Upper lobe of left lung (tissue), 4 donors: ENCODE results near the gene PTPRN2.

Source experiments
- POLR2A ChIP-seq, 4 donors: fragments of 450-650 bp; IDR thresholded peaks; one replicate each; pipeline ENCODE4 v1.5.1; 2016 to 2017; ENCODE audit warnings: antibody characterized with exemption in 4 of 4, mild to moderate bottlenecking in 2 of 4
- POLR2AphosphoS5 ChIP-seq, 2 donors: sonication (generic); formaldehyde crosslinking; IDR thresholded peaks; one replicate each; pipeline ENCODE4 v1.5.1; 2017; ENCODE audit warnings: antibody characterized with exemption in 2 of 2

DNA sequence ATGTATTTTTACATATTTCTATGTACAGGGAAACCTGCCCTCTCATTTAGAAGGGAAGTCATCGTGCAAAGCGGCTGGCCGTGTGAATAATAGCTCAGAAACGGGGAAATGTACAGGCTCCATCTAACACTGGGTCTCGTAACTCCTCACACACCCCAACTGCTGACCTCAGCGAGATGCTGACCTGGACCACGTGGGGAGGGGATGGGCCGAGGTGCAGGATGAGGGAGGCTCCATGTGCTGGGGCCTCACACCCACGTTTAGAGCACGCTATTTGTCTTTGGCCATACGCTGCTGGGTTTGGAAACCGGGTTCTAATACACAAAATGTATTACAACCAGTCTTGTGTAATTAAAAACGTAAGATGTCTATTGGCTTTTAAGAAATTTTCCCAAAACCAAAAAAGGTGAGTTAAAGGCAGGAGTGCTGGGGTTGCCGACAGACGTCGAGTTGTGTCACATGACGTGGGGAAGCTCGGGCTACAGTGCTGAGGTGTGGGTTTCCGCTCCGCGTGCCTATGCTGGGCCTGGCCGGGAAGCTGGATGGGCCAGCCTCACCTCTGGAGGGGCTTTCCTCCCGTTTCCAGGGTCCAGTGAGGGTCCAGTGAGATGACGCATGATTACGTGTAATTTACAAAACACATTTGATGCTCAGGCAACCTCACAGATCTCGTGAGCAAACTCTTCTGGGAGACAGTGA, 1035.2 kb downstream of the PTPRN2 start:
- TF ChIP-seq POLR2AphosphoS5 (IDR thresholded peaks at IDR 0.05): no peak
- TF ChIP-seq POLR2A (IDR thresholded peaks at IDR 0.05): no peak
